HEK293 (cell line): Measurements from ENCODE around the gene LHFPL6.

Source experiments
- TCF7L2 ChIP-seq: IDR thresholded peaks from 2 replicates; pipeline ENCODE4 v1.6.1; 2011; ENCODE audit warnings: low read depth, mild to moderate bottlenecking, inconsistent platforms, low read length, moderate library complexity, borderline replicate concordance
- TRIM28 ChIP-seq: IDR thresholded peaks from 2 replicates; pipeline ENCODE4 v1.6.1; 2011; ENCODE audit warnings: low read length, control low read depth, borderline replicate concordance
- ZBTB20 ChIP-seq: fragments of 450-650 bp; formaldehyde crosslinking; IDR thresholded peaks from 2 replicates; pipeline ENCODE4 v1.5.1; 2016; ENCODE audit warnings: missing biosample characterization, missing genetic modification characterization
- ZFP37 ChIP-seq: fragments of 450-650 bp; formaldehyde crosslinking; IDR thresholded peaks from 2 replicates; pipeline ENCODE4 v1.5.1; 2016; ENCODE audit warnings: missing biosample characterization, missing genetic modification characterization
- ZNF138 ChIP-seq: fragments of 450-650 bp; formaldehyde crosslinking; IDR thresholded peaks from 2 replicates; pipeline ENCODE4 v1.5.1; 2016; ENCODE audit warnings: missing biosample characterization, missing genetic modification characterization, borderline replicate concordance
- ZNF423 ChIP-seq: fragments of 450-650 bp; formaldehyde crosslinking; IDR thresholded peaks from 2 replicates; pipeline ENCODE4 v1.5.1; 2016; ENCODE audit warnings: missing biosample characterization, missing genetic modification characterization
- ZNF530 ChIP-seq: fragments of 450-650 bp; formaldehyde crosslinking; IDR thresholded peaks from 2 replicates; pipeline ENCODE4 v1.5.1; 2016; ENCODE audit warnings: low read depth, missing biosample characterization, missing genetic modification characterization
- ZNF624 ChIP-seq: fragments of 450-650 bp; formaldehyde crosslinking; IDR thresholded peaks from 2 replicates; pipeline ENCODE4 v1.5.1; 2017; ENCODE audit warnings: missing biosample characterization, missing genetic modification characterization
- ZNF76 ChIP-seq: fragments of 450-650 bp; formaldehyde crosslinking; IDR thresholded peaks from 2 replicates; pipeline ENCODE4; 2016; ENCODE audit warnings: low read depth, missing biosample characterization, missing genetic modification characterization, borderline replicate concordance
- ZNF843 ChIP-seq: fragments of 450-650 bp; formaldehyde crosslinking; IDR thresholded peaks from 2 replicates; pipeline ENCODE4 v1.5.1; 2016; ENCODE audit warnings: missing biosample characterization, missing genetic modification characterization
- TF ChIP-seq, protein P1 (sequence below): fragments of 450-650 bp; formaldehyde crosslinking; IDR thresholded peaks from 2 replicates; pipeline ENCODE4 v1.5.1; 2016; ENCODE audit warnings: missing biosample characterization, missing genetic modification characterization
- TF ChIP-seq, protein P2 (sequence below): fragments of 450-650 bp; formaldehyde crosslinking; IDR thresholded peaks from 2 replicates; pipeline ENCODE4 v1.5.1; 2016; ENCODE audit warnings: missing biosample characterization, missing genetic modification characterization
- TF ChIP-seq, protein P3 (sequence below): sonication (generic); formaldehyde crosslinking; IDR thresholded peaks from 2 replicates; pipeline ENCODE4 v1.8.1; 2022; ENCODE audit warnings: mild to moderate bottlenecking, moderate library complexity, missing genetic modification reagents

GRCh38 chr13:39536906-39537305 lies 66.1 kb downstream of the LHFPL6 start:
- TF ChIP-seq, protein P1, sequence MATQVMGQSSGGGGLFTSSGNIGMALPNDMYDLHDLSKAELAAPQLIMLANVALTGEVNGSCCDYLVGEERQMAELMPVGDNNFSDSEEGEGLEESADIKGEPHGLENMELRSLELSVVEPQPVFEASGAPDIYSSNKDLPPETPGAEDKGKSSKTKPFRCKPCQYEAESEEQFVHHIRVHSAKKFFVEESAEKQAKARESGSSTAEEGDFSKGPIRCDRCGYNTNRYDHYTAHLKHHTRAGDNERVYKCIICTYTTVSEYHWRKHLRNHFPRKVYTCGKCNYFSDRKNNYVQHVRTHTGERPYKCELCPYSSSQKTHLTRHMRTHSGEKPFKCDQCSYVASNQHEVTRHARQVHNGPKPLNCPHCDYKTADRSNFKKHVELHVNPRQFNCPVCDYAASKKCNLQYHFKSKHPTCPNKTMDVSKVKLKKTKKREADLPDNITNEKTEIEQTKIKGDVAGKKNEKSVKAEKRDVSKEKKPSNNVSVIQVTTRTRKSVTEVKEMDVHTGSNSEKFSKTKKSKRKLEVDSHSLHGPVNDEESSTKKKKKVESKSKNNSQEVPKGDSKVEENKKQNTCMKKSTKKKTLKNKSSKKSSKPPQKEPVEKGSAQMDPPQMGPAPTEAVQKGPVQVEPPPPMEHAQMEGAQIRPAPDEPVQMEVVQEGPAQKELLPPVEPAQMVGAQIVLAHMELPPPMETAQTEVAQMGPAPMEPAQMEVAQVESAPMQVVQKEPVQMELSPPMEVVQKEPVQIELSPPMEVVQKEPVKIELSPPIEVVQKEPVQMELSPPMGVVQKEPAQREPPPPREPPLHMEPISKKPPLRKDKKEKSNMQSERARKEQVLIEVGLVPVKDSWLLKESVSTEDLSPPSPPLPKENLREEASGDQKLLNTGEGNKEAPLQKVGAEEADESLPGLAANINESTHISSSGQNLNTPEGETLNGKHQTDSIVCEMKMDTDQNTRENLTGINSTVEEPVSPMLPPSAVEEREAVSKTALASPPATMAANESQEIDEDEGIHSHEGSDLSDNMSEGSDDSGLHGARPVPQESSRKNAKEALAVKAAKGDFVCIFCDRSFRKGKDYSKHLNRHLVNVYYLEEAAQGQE (tag by site-specific recombination), result no peak
- no peak for TF ChIP-seq ZNF530
- TF ChIP-seq, protein P2, sequence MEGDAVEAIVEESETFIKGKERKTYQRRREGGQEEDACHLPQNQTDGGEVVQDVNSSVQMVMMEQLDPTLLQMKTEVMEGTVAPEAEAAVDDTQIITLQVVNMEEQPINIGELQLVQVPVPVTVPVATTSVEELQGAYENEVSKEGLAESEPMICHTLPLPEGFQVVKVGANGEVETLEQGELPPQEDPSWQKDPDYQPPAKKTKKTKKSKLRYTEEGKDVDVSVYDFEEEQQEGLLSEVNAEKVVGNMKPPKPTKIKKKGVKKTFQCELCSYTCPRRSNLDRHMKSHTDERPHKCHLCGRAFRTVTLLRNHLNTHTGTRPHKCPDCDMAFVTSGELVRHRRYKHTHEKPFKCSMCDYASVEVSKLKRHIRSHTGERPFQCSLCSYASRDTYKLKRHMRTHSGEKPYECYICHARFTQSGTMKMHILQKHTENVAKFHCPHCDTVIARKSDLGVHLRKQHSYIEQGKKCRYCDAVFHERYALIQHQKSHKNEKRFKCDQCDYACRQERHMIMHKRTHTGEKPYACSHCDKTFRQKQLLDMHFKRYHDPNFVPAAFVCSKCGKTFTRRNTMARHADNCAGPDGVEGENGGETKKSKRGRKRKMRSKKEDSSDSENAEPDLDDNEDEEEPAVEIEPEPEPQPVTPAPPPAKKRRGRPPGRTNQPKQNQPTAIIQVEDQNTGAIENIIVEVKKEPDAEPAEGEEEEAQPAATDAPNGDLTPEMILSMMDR (tag by site-specific recombination), result no peak
- TF ChIP-seq ZNF624 (tag by site-specific recombination), result no peak
- TF ChIP-seq ZNF138, result no peak
- no peak for TF ChIP-seq TCF7L2
- TF ChIP-seq ZNF843 (tag by site-specific recombination), result no peak
- TF ChIP-seq ZNF76 (tag by site-specific recombination), result no peak
- no peak for TF ChIP-seq TRIM28
- TF ChIP-seq ZFP37 (tag by site-specific recombination), result no peak
- TF ChIP-seq, protein P3, sequence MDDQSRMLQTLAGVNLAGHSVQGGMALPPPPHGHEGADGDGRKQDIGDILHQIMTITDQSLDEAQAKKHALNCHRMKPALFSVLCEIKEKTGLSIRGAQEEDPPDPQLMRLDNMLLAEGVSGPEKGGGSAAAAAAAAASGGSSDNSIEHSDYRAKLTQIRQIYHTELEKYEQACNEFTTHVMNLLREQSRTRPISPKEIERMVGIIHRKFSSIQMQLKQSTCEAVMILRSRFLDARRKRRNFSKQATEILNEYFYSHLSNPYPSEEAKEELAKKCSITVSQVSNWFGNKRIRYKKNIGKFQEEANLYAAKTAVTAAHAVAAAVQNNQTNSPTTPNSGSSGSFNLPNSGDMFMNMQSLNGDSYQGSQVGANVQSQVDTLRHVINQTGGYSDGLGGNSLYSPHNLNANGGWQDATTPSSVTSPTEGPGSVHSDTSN (CRISPR knock-in tag), result no peak
- no peak for TF ChIP-seq ZNF423
- no peak for TF ChIP-seq ZBTB20 (tag by site-specific recombination)
